Hair follicular keratinocyte (primary cell): ENCODE data around the gene CTAG1B. TPM values are rescaled to one million over a fixed set of nuclear protein-coding genes. Genes with fewer than 3 reads are reported as not detected.

ENCODE experiments used
- total RNA-seq: library from RNA; depleted of rRNA; stranded (reverse); fragments of >200 nt; gene quantifications from 2 replicates; pipeline ENCODE4 v1.2.3, GENCODE V29; 2015

CTAG1B gene
- not detected in 2 replicates for total RNA-seq

DNA sequence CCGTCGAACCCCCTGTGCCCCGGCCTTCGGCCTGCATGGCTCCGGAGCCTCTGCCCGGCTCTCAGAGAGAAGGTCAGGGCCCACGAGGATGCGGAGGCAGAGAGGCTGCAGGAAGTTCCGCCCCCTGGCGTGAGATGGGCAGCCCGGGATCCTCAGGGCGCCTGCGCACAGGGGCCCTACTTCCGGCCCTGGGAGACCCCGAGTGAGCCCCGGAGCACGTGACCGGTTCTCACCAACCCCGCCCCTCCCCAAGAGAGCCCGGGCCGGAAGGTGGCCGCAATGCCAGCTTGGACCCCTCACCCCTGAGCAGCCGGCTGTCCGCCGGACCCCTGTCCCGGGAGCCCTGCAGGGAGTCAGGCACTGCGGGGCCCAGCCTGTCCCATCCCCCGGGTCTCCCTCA lies at the start of gene CTAG1B:
TSS of gene CTAG1B (minus strand) at position 101 of the 400 bp plus-strand sequence. CDS start at position 37, 64 bp downstream.

DNA sequence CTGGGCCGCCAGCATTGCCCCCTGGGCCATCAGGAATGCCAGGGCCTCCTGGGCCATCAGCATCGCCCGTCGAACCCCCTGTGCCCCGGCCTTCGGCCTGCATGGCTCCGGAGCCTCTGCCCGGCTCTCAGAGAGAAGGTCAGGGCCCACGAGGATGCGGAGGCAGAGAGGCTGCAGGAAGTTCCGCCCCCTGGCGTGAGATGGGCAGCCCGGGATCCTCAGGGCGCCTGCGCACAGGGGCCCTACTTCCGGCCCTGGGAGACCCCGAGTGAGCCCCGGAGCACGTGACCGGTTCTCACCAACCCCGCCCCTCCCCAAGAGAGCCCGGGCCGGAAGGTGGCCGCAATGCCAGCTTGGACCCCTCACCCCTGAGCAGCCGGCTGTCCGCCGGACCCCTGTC lies 34.3 kb upstream of the CTAG1B start, which contains the start of gene CTAG2:
TSS of gene CTAG2 (minus strand) at position 167 of the 400 bp plus-strand sequence. CDS start at position 103, 64 bp downstream.

GRCh38 chrX:154584585-154585183 lies 34.4 kb downstream of the CTAG1B start, which contains the start of gene CTAG1A:
Gene CTAG1A (plus strand): TSS chrX:154585133. CDS start chrX:154585207, 74 bp downstream.

Other genes starting within 250 kb of the CTAG1B start
- gene FLNA, start 244.6 kb downstream of the CTAG1B start, total RNA-seq: 1,383 and 1,552 TPM in 2 replicates
- gene EMD, start 240.0 kb downstream of the CTAG1B start, total RNA-seq: 62.3 and 71.4 TPM in 2 replicates
- 7,010 and 8,148 TPM in 2 replicates for gene RPL10, start 220.9 kb downstream of the CTAG1B start, total RNA-seq
- gene DNASE1L1, start 210.0 kb downstream of the CTAG1B start, total RNA-seq: 19.0 and 28.1 TPM in 2 replicates
- gene TAFAZZIN, start 207.7 kb downstream of the CTAG1B start, total RNA-seq: 33.0 and 41.3 TPM in 2 replicates
- 23.0 and 31.1 TPM in 2 replicates for gene ATP6AP1, start 190.6 kb downstream of the CTAG1B start, total RNA-seq
- 63.6 and 107 TPM in 2 replicates for gene GDI1, start 182.1 kb downstream of the CTAG1B start, total RNA-seq
- 17.0 and 24.1 TPM in 2 replicates for gene FAM50A, start 175.1 kb downstream of the CTAG1B start, total RNA-seq
- 2.2 and 10.8 TPM in 2 replicates for gene PLXNA3, start 161.0 kb downstream of the CTAG1B start, total RNA-seq
- gene LAGE3, start 140.0 kb downstream of the CTAG1B start, total RNA-seq: 42.2 and 56.3 TPM in 2 replicates
- gene UBL4A, start 132.7 kb downstream of the CTAG1B start, total RNA-seq: 59.2 and 60.0 TPM in 2 replicates
- gene SLC10A3, start 128.7 kb downstream of the CTAG1B start, total RNA-seq: 38.3 and 39.0 TPM in 2 replicates
- gene FAM3A, start 103.0 kb downstream of the CTAG1B start, total RNA-seq: 34.8 and 50.1 TPM in 2 replicates
- 61.3 and 77.4 TPM in 2 replicates for gene G6PD, start 72.4 kb downstream of the CTAG1B start, total RNA-seq
- 12.3 and 14.1 TPM in 2 replicates for gene IKBKG, start 71.7 kb downstream of the CTAG1B start, total RNA-seq
- not detected in 2 replicates for gene CTAG1A, start 34.1 kb downstream of the CTAG1B start, total RNA-seq
- gene CTAG2, start 34.3 kb upstream of the CTAG1B start, total RNA-seq: not detected in 2 replicates
- gene GAB3, start 131.8 kb upstream of the CTAG1B start, total RNA-seq: 0.11 and 0.31 TPM in 2 replicates
- gene DKC1, start 143.6 kb upstream of the CTAG1B start, total RNA-seq: 35.5 and 64.2 TPM in 2 replicates
- gene MPP1, start 186.2 kb upstream of the CTAG1B start, total RNA-seq: 3.2 and 6.2 TPM in 2 replicates
- not detected in 2 replicates for gene SMIM9, start 215.4 kb upstream of the CTAG1B start, total RNA-seq